HG02678 (cell line): ENCODE results near the gene PSME3.
A peak's percentile ranks its signal among the peaks of the same experiment; 100 is the strongest.

Source experiments
- ATAC-seq: cut with Tn5 transposase; IDR thresholded peaks from one replicate; pipeline ENCODE4 v1.9.1; 2021; ENCODE audit warnings: mild to moderate bottlenecking, moderate library complexity; ENCODE audit not compliant: unreplicated experiment

PSME3 gene, protein sequence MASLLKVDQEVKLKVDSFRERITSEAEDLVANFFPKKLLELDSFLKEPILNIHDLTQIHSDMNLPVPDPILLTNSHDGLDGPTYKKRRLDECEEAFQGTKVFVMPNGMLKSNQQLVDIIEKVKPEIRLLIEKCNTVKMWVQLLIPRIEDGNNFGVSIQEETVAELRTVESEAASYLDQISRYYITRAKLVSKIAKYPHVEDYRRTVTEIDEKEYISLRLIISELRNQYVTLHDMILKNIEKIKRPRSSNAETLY

DNA sequence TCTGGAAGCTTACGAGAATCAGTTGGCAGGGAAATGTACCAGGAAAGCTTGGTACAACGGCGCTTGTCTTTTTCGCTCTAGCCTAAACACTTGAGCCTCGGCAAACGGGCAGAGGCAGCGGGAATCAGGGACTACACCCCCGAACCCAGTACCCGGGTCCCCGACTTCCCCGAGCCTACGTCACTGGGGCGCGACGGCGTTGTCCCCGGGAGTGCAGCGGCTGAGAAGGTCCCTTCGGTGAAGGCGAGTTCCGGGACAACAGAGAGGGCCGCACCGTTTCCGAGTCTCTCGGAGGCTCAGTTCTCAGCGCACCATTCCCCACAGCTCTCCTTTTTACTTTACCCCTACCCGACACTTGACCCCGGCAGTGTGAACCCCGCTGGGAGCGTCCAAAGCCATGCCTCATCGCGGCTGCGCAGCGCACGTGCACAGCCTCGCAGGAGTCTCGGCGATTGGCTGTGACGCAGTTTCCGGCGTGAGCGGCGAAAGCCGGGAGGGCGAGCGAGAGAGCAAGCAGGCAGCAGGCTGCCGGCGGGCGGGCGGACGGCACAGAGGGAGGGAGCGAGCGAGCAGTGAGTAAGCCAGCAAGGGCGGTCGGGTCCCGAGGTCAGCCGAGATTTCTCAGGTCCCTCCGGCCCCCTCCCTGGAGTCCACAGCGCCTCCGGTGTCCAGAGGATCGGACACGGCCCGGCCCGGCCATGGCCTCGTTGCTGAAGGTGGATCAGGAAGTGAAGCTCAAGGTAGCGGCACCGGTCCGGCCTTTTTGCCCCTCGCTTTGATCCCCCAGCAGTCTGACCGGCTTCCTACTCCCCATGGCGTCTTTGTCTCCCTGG is at the start of gene PSME3:
Gene PSME3, plus strand, starts transcription at position 464 of the 833 bp plus-strand sequence. Its CDS starts 235 bp downstream, at position 699.
- ATAC-seq: peak; percentile 86

DNA sequence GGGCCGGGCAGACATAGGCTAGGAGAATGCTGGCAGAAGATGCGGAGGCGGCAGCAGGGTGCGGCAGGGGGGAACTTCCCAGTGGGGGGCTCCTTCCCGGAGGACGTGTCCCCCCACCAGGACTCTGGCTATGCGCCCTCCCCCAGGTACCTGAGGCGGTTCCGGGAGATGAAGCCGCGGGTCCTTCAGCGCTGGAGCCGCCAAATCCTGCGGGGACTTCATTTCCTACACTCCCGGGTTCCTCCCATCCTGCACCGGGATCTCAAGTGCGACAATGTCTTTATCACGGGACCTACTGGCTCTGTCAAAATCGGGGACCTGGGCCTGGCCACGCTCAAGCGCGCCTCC is 49.4 kb upstream of the PSME3 start:
- no peak for ATAC-seq

DNA sequence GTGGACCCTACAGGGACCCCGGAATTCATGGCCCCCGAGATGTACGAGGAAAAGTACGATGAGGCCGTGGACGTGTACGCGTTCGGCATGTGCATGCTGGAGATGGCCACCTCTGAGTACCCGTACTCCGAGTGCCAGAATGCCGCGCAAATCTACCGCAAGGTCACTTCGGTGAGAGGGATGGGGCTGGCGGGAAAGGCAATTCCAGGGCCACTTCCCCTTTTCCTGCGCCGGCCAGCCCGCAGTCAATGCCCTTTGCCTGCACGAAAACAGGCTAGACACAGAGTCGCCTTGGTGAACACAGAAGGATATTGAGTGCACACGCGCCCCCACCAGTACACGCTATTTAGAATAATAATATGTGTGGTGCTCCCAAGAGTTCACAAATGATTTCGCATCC is 48.8 kb upstream of the PSME3 start:
- ATAC-seq: no peak

DNA sequence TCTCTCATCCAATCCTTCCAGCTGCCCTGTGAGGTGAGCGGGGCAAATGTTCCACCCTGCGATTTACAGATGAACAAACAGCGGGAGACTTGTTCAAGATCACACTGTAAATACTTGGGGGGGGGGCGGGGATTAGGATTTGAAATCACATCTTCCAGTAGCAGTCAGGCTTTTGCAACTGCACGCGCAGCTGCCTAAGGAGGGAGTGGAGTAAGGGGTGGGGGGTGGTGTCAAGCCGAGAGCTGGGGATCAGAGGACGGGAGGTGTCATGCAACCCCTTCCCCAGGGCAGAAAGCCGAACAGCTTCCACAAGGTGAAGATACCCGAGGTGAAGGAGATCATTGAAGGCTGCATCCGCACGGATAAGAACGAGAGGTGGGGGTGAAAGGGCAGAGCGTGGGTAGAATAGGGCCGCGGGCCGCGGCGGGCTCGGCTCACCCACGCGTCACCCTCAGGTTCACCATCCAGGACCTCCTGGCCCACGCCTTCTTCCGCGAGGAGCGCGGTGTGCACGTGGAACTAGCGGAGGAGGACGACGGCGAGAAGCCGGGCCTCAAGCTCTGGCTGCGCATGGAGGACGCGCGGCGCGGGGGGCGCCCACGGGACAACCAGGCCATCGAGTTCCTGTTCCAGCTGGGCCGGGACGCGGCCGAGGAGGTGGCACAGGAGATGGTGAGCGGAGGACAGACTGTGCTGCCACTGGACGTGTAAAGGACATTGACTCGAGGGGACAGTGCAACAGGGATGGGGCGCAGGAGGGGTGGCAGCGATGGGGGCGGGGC is 48.2 kb upstream of the PSME3 start:
- no peak for ATAC-seq

DNA sequence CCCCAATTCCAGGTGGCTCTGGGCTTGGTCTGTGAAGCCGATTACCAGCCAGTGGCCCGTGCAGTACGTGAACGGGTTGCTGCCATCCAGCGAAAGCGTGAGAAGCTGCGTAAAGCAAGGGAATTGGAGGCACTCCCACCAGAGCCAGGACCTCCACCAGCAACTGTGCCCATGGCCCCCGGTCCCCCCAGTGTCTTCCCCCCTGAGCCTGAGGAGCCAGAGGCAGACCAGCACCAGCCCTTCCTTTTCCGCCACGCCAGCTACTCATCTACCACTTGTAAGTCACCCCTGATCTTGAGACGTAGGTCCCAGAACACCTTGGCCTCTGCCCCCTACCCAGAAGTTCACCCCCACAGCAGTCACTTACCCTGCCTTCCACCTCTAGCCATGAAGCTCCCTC is 45.9 kb upstream of the PSME3 start:
- no peak for ATAC-seq

DNA sequence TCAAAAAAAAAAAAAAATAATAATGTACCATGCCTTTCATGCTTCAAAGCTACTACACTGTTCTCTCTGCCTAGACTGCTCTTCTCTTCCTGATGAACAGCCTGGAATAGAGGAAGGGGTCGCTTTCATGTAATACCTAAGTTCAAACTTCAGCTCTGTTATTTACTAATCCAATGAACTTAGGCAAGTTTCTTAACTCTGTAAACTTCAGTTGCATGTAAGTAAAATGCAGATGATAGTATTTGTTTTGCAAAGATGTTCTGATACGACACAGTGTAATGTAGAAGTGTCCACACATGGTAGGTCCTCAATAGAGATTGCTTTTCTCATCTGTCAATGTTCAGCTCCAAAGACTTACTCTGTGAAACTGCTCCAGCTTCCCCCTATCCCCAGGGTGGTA is 41.2 kb upstream of the PSME3 start:
- ATAC-seq: no peak

DNA sequence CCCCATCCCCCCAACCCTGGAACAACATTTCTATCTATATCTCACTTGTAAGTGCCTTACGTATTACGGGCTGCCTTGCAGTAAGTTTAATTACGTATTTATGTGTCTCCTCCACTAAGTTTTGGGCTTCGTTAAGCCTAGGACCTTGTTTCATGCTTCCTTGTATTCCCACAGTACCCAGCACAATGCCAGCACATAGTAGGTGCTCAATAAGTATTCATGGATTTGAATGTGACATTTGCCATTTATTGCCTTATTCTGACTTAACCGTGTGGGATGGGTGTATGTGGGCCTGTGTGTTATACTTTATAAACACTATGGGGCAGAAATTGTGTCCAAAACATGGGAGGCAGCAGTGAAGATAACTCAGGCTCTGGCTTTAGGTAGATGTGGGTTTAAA is 40.7 kb upstream of the PSME3 start:
- ATAC-seq: no peak

DNA sequence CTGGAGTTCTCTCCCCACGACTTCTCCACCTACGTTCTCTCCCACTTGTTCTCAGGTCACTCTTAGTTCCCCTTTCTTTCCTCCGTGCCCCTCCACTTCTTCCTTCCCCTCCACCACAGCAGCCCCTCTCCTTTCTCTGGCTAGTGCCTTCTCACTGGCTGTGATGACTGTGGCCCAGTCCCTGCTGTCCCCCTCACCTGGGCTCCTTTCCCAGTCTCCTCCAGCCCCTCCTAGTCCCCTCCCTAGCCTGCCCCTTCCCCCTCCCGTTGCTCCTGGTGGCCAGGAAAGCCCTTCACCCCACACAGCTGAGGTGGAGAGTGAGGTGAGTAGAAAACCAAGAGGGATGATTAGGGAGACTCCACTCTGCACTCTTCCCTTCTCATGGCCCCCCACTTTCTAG is 38.1 kb upstream of the PSME3 start:
- ATAC-seq: no peak

DNA sequence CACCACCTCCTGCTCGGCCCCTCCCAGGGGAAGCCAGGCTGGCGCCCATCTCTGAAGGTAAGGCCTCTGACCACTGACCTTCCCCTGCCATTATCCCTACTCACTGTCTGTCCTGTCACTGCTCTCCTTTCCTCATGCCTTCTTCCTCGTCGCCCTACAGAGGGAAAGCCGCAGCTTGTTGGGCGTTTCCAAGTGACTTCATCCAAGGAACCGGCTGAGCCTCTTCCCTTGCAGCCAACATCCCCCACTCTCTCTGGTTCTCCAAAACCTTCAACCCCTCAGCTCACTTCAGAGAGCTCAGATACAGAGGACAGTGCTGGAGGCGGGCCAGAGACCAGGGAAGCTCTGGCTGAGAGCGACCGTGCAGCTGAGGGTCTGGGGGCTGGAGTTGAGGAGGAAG is 37.7 kb upstream of the PSME3 start:
- ATAC-seq: no peak

DNA sequence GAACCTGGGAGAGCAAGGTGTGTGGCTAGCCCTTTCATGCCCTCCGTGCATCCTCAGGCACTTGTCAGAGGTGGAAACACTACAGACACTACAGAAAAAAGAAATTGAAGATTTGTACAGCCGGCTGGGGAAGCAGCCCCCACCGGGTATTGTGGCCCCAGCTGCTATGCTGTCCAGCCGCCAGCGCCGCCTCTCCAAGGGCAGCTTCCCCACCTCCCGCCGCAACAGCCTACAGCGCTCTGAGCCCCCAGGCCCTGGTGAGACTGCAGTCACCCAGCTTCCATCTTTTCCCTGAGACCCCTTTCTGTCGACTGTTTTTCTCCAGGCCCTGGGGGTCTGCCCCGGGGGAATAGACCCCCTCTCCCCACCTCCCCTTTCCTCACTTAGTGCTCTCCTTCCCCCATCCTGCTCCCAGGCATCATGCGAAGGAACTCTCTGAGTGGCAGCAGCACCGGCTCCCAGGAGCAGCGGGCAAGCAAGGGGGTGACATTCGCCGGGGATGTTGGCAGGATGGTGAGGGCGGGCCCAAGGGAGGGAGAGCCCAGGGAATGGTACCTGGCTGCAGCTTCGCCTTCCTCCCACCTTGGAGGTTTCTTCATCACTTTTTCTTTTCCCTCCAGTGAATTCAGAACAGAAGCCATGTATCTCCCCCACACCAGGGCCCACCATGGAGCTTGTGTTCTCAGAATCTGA is 37.0 kb upstream of the PSME3 start:
- ATAC-seq: no peak

DNA sequence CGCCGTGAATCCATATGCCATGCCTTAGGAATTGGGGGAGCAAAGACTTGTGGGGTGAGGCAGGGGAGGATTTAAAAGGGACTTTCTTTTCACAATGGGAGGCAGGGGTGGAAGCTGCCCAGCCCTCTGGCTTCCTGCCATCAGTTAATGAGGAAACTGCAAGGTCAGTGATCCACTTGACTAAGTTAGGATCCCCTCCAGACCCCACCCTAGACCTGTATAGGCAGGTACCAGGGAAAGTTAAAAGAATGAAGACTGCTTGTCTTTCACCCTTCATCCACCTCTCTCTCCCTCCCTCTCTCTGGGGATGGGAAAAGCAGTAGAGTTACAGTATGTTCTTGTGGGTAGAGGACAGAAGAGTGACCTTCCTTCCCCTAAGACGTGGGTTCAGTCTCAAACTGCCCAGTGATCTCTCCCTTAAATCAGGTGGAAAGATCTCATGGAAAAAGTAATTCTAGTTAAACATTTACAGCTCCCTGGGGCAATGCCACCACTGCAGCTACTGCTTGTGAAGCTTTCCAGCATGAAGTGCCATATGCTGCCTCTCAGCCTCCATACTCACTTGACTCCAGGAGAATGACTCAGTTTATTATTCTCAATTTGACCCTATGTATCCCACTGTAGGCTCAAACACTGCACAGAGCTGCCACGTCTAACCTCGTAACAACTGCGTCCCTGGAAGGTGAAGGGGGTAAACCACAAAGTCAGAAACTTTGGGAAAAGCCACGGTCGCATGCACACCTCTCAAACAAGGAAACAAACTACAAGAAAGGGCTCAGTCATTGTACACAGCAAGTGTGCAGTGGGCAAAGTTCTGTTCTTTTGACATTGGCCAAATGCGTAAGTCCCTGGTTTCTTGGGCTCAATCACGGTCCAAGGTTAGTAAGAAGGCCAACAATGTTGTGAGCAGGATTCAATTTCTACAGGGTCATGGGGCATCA is 35.9 kb upstream of the PSME3 start:
- no peak for ATAC-seq

DNA sequence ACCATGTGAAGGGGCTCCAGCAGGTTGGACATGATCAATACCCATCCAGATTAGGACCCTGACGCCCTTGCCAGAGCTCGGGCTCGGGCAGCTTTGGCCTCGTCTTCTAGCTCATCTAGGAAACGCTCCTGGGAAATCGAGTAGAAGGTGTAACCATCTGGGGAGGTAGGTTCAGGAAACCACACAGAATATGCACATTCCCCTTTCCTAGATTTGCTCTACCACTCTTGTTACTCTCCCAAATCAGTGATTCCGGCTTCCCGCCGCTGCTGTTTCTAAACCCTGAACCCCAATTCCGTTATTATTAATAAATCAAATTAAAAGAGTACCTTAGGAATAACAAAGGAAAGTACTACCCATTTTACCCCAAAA is 35.2 kb upstream of the PSME3 start:
- ATAC-seq: no peak

DNA sequence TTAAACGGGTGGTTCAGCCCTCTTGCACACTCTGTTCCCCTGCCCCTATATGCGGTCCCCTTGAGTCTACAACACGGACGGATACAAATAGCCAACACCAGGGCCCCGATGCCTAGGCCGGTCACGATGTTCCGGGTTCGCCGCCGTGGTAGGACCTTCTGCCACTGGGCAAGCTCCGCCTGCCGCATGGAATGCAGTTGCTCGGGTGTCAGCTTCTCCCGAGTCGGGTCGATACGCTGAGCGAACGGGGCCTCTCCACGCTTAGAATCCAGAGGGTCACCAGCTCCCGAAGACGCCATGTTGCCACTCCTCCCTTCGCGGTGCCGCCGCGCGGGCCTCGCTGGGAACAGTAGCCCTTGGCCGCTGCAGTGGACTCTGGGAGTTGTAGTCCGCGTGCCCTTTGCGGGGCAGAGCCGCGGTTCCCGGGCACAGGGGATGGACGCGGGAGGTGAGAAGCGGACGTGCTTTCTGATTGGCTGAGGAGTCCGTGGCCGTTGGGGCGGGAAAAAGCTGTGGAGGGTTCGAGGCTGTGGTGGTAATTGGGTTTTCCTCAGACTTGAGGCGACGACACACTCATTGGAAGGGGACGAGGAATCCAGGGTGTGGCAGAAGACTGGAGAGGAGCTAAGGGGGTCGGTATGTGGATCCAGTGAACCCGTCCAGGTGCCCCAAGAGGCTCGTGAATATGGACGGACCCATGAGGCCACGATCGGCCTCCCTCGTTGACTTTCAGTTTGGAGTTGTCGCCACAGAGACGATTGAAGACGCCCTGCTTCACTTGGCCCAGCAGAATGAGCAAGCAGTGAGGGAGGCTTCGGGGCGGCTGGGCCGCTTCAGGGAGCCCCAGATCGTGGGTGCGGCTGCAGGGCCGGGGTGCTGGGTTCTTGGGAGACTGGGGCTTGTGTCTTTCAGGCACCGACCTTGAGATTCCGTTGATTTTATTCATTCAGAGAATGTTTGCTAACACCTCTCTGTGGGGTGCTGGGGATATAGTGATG is 34.5 kb upstream of the PSME3 start, which contains the start of the genes CNTD1 and COA3:
Gene CNTD1, plus strand, starts transcription at position 479 of the 998 bp plus-strand sequence. Its CDS starts 207 bp downstream, at position 686.
Gene COA3, minus strand, starts transcription at position 322 of the 998 bp plus-strand sequence. Its CDS starts 23 bp downstream, at position 299.
- peak; percentile 86 for ATAC-seq

DNA sequence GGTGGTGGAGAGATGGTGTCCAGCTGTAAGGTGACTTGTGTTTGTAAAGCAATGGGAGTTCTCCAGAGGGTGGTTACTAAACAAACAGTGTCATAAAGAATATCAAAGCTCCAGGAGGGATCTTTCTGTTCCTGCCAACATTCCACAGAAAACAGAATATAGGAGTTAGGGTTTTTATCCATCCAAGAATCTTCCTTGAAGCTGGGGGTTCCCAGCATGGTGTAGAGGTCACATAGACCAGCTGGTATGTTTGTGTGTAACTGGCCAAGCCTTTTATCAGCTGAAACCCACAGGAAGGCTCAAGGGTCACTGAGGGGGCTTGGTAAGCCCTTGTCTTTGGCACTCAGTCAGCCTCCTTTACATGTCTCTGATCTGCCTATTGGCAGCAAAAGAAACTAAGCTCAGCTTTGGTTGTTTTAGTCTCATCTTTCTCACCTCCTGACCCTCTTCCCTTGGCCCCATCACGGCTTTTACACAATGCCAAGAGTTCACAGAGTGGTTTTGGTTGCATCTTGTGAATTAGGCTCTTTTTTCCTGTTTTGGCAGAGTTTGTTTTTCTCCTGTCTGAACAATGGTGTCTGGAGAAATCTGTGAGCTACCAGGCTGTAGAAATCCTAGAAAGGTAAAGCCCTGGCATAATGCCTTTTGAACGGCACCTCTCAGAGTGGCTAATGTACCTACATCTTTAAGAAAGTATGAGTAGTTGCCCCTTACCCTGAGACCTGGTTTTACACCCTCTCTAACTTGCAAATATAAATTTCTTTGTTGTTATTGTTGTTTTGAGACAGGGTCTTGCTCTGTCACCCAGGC is 29.9 kb upstream of the PSME3 start:
- no peak for ATAC-seq

DNA sequence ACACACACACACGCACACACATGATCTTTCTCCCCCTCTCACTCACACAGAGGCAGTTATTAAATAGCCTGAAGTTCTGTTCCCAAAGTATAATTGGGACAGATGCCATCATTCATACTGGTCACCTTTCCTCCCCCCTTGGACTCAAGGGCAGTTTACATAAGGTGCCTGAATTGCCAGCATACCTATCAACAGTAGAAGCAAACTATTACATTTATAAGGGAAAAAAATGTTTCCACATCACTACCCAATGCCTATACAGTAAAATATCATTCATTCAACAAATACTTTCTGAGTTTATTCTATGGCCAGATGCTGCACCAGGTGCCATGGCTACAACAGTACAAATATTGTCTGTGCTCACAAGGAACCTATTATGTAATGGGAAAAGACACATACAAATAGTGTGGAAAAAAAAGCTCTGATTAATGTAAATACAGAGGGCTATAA is 28.3 kb upstream of the PSME3 start:
- no peak for ATAC-seq

DNA sequence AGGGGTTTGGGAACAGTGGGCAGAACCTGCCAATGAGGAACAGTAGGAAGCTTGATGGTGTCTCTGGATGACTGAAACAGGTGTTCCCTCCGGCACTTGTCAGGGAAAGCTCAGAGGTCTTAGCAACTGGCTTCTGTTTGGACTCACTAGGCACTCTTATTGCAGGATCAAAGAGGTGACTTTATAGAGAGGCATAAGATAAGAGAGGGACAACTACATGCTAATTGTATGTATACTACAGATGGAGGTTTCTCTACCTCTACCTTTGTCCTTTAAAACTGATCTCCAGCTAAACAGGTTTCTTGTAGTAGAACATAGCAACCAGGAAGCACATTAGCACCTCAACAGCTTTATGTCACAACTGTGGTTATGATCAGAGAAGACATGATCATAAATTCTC is 26.9 kb upstream of the PSME3 start:
- ATAC-seq: no peak

DNA sequence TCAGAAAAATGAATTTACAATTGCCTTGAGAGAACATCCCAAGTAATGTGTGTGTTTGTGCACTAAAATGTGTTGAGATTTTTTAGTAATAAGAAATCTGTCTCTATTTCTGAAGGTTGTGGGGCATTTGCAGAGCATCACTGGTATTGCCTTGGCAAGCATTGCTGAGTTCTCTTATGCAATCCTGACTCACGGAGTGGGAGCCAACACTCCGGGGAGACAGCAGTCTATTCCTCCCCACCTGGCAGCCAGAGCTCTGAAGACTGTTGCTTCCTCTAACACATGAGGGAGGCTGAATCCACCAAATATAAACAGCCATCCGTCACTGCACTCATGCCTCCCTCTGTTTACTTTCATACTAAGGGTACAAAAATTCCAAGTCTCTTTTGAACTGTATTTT is 23.9 kb upstream of the PSME3 start:
- no peak for ATAC-seq
